GM20431 (cell line): Measurements from ENCODE around the gene PISD.
"Not testable (repeated sequence)": the region's sequence is repeated elsewhere in the genome, so short reads cannot be mapped to it uniquely, and the experiment has no call there.

Experiments
- in situ Hi-C: fragments of 300-500 bp; cut with MseI, MboI; formaldehyde crosslinking; loops from one replicate; pipeline ENCODE4 v1.15.0; 2020; ENCODE audit warnings: low sequenced_read_pairs; ENCODE audit not compliant: unreplicated experiment

The PISD gene

DNA sequence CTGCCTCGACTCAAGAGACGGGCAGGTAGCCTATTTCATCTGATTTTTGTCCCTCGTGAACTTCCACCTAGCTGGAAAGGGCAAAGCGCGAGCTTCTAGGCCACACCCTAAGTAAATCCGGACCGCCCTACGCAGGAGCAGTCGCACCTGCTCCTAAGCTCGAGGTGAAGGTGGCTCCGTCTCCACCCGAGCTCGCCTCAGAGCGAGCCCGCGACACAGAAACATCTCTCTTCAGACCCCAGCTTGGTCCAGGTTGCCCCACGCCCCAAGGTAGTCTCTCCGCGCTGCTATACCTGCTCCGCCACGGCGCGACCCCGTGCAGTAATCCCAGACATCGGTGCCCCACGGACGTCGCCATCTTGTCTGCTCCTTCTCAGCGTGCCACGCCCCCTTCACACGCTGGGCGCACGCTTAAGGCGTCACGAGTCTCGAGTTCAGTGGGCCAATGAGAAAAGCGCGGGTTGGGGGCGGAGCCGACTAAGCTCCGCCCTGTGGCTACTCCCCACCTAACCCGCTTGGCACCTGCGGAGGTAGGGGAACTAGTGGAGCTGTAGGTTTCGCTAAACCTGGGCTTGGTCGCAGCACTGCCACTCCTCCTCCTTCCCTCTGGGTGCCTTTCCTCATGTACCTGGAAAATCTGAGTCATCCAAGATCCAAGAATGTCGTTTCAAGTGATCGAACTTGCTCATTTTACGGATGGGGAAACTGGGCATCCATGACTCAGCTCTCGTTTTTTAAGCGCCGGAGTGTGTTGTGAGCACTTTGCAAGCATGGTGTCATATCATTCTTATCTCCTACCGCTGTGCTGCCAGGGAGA, at the start of gene PISD:
PISD (minus strand) TSS at position 365 of the 817 bp plus-strand sequence; CDS start at position 358, 7 bp downstream.
- in situ Hi-C loops = loop anchor here (25.0 kb wide), 1 partner anchor 300 kb away; no protein-coding TSS in a partner anchor

DNA sequence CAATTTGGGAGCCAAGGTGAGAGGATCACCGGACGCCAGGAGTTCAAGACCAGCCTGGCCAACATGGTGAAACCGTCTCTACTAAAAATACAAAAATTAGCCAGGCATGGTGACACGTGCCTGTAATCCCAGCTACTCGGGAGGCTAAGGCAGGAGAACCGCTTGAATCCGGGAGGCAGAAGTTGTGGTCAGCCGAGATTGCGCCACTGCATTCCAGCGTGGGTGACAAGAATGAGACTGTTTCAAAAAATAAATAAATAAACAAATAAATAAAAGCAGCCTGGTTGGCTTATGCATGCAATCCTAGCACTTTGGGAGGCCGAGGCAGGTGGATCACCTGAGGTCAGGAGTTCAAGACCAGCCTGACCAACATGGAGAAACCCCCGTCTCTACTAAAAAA, 49.2 kb upstream of the PISD start:
- in situ Hi-C loops = not testable (repeated sequence)

DNA sequence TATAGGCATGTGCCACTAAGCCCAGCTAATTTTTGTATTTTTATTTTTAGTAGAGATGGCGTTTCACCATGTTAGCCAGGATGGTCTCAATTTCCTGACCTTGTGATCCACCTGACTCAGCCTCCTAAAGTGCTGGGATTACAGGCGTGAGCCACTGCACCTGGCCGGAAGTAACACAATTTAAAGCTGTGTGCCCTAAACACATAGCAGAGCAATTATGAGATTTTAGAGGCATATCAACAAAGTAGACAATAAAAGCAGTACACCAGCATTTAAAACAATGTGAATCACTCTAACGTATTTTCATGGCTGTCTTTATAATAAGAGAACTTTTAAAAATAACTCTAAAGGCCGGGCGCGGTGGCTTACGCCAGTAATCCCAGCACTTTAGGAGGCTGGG, 45.5 kb upstream of the PISD start:
- in situ Hi-C loops = no loop called here

DNA sequence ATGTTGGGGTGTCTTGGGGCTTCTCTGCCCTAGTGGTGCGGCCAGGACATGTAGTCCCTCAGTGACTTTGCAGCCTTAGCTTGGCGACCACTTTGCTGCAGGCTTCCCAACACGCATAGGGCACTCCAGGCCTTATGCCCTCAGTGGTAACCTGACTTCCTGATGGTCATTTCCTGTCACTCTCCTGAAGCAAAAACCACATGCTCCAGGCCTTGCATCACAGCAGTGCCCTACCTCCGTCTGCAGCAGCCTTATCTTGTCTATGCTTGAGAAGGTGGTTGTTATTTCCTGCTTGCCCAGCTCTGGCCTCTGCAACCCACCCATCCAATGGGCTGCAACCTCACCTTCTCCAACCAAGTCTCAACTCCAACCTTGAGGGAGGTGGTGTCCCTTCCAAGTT, 33.4 kb upstream of the PISD start:
- in situ Hi-C loops = no loop called here

DNA sequence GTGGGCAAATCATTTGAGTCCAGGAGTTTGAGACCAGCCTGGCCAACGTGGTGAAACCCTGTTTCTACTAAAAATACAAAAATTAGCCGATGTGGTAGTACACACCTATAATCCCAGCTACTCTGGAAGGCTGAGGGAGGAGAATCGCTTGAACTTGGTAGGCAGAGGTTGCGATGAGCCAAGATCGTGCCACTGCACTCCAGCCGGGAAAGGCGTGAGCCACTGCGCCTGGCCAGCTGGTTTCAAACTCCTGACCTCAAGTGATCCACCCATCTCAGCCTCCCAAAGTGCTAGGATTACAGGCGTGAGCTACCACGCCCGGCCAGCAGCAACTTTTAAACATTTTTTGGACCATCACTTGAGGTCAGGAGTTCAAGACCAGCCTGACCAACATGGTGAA, 32.0 kb upstream of the PISD start:
- in situ Hi-C loops = not testable (repeated sequence)

DNA sequence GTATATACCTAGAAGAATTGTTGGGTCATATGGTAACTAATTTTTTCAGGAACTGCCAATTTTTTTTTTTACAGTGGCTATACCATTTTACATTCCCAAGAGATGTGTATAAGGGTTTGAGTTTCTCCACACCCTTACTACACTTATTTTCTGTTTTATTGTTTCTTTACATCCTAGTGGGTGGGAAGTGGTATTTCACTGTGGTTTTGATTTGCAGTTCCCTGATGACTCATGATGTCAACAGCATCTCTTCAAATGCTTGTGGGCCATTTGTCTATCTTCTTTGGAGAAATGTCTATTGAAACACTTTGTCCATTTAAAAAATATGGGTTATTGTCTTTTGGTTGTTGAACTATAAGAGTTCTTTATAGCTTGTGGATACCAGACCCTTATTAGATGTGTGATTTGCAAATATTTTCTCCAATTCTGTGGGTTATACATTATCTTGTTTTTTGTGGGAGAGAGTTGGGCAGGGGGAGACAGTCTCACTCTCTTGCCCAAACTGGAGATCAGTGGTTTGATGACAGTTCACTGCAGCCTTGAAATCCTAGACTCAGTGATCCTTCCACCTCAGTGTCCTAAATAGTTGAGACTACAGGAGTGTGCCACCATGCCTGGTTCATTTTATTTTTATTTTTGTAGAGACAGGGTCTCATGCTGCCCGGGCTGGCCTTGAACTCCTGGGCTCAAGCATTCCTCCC, 30.3 kb upstream of the PISD start:
- in situ Hi-C loops = no loop called here

DNA sequence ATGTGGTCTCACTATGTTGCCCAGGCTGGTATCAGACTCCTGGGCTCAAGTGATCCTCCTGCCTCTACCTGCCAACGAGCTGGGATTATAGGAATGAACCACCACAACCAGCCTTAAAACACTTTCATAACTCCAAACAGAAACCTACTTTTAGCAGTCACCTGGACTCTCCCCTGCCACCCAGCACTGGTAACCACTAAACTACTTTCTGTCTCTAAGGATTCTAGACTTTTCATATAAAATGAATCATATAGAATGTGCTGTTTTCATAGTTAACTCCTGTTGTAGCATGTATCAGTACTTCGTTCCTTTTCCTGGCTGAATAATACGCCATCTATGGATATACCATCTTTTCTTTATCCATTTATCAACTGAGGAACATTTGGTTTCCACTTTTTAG, 29.4 kb upstream of the PISD start:
- in situ Hi-C loops = no loop called here

DNA sequence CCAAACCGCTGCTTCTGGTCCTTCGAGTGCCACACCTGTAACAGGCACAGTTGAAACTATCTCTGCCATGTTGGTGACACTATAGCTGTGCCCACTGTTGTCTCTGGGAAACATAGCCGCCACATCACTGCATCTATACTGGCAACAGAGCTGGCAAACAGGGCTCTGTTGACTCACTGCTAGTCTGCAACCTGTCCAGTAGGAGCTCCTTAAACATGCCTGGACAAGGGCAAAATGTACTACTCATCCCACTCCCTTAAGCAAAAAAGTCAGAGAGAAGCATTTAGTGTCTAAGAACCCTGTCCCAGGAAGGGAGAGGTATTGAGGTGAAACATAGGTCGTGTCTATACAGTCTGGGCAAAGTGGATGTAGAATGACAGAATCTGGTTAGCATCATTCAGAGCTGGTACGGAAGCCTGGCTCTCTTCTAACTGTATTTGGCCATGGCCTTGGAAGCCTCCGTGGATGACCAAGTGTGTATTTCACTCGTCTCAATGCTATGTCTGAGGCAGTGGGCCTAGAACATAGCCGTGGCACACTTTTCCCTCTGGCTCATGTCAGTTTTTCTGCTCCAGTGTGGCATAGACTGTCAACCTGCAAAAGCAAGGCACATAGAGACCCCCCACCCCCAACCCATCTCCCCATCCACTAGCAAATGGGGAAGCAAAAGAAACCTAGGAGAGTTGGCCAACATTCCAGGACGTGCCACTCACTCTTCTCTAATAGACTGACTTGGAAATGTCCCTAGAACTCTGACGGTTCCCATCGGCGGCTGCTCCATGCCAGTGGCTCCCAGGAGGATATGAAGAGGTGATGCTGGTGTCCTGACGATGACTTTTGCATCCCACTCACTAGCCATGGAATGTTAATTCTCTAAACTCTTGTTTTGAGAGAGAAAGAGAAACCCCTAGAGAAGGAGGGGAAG, 21.4 kb upstream of the PISD start:
- in situ Hi-C loops = no loop called here

DNA sequence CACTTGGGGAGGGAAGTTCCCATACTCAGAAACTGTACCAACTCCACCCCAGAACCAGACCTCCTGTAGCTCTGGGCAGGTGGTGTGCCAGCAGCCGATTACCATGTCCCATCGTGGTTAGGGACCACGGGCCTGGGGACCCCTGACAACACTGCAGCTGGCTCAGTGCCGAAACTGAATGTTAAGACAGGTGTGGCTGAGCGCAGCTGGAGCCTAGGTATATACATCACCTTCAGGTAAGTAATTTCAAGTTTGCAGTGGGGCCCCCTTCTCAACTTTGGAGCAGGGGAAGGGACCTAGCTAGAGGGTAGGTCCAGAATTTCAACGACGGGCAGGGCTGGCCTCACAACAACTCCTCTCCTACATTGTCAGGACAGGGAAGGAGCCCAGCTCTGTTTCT, 20.7 kb upstream of the PISD start:
- in situ Hi-C loops = no loop called here

DNA sequence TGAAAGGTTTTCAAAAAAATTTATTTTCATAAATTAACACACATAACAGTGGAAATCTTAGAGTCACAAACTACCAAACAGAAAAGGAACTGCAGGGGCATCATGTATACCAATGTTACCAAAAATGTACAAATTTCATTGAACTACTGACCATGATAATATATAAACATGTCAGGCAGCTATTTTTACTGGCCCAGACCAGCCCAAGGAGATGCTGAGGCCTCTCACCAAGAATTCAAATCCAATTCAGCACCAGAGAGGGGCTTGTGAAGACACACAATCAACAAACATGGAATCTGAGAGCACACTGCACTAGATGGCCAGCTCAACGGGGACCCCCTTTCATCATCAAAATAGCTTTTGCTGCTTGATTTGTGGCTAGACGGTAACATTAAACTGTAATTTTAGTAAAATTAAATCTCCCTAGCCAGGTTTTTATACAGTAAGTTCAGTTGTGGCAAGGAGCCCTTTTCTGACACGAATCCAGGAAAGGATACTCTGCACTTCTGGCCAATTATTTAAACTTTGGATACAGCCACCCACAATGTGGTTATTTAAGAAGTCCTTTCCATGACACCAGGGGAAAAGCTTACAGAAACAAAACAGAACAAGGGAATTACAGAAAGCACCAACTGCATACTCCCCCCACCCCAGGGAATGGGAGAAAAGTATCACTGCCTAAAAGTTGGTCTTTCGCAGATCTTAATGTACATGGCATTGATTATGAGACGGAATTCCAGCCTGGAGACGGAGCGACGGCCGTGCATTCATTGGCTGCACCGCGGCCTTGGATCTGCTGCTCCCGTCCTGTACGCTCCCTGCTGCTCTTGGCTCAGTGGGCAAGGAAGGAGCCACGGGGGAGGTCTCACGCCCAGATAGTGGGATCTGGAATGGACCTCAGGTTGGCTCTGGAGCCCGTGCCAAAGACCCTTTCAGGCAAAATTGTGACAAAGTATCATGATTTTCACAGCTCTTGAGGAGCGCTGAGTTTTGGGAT, 19.6 kb upstream of the PISD start:
- in situ Hi-C loops = no loop called here

DNA sequence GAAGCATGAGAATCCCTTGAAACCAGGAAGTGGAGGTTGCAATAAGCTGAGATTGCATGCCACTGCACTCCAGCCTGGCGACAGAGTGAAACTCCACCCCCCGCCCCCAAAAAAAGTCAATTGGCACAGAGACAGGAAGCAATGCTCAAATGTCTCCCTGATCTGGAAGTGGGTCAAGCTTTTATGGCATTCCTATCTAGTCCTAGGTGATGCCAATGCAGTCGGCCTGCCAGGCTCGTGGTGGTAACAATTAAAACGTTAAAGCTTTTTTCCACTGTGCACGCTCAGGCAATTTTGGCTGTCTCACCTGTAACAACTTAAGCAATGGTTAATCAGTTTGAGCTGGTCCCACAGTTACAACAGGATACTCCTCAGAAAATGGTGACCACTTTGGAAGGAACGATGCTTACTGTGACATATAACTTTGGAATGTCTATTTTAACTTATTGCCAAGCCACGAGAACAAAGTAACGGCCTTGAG, 18.9 kb upstream of the PISD start:
- in situ Hi-C loops = no loop called here

DNA sequence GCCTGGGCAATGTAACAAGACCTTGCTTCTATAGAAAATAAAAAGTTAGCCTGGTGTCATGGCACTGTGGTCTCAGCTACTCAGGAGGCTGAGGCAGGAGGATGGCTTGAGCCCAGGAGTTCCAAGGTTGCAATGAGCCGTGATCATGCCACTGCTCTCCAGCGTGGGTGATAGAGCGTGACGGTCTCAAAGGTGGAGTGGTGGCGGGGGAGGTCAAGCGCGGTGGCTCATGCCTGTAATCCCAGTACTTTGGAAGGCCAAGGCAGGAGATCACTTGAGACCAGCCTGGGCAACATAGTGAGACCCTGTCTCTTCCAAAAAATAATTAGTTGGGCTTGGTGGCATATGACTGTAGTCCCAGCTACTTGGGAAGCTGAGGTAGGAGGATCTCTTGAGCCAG, 16.7 kb upstream of the PISD start:
- in situ Hi-C loops = no loop called here

DNA sequence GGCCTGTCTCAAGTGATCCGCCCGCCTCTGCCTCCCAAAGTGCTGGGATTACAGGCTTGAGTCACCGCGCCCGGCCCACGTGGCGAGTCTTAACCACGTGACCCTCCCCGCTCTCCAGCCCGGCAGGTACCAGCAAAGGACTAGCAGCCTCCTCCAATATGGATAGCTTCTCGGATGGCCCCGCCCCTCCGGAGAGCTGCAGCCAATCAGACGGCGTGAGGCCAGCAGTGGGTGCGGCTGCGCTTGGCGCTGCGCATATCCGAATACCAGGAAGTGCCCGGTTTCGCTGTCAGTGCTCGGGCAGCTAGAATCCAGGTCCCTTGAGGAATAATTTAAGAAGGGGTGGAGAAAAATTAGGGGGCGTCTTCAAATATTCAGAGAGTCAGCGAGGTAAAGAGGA, 14.7 kb upstream of the PISD start:
- in situ Hi-C loops = no loop called here

DNA sequence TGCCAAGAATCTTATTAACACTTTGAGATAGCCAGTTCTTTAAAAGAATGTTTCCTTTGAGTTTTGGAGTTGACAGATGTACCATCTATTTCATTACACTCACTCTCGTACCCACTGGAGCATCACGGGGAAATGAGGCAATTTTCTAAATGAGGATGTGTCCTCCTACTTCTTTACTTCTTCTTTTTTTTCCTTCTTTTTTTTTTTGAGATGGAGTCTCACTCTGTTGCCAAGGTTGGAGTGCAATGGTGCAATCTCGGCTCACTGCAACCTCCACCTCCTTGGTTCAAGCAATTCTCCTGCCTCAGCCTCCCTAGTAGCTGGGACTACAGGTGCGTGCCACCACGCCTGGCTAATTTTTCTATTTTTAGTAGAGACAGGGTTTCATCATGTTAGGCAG, 12.2 kb upstream of the PISD start:
- in situ Hi-C loops = loop anchor here (25.0 kb wide), 1 partner anchor 288 kb away; no protein-coding TSS in a partner anchor

DNA sequence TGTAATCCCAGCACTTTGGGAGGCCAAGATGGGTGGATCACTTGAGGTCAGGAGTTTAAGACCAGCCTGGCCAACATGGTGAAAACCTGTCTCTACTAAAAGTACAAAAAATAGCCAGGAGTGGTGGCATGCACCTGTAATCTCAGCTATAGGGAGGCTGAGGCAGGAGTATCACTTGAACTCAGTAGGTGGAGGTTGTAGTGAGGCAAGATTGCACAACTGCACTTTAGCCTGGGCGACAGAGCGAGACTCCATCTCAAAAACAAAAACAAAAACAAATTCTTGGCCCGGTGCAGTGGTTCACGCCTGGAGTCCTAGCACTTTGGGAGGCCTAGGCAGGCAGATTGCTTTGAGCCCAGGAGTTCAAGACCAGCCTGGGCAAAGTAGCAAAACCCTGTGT, 6.8 kb upstream of the PISD start:
- in situ Hi-C loops = loop anchor here (25.0 kb wide), 1 partner anchor 293 kb away; no protein-coding TSS in a partner anchor

DNA sequence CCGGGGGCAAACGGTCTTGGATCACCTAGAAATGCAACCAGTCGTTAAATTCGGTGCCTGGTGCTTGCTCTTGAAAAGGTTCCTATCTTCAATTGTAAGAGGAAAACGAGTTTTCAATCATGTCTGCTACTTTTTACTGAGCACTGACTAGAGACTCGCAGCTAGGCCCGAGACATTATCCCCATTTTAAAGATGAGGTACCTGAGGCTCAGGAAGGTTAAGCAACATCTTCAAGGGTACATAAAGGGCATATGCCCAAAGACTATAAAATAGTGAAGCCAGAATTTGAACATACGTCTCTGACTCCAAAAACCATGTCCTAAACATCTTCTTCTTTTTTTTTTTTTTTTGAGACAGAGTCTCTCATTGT, 638 bp upstream of the PISD start:
- in situ Hi-C loops = loop anchor here (25.0 kb wide), 1 partner anchor 300 kb away; no protein-coding TSS in a partner anchor

DNA sequence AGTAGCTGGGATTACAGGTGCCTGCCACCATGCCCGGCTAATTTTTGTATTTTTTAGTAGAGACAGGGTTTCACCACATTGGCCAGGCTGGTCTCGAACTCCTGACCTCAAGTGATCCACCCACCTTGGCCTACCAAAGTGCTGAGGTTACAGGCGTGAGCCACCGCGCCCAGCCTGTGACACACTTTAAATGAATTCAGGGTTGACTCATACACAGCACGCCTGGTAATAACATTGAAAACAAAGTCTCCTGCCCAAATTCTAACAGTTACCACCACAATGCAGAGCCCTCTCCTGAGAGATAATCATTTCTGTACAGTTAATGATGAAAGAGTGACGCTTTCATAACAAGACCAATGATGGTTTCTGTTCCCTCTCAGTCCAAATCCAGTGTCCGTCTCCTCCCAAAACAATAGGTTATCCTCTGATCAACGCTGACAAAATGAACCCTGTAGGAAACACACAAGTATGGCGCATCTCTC, 1.1 kb downstream of the PISD start:
- in situ Hi-C loops = loop anchor here (25.0 kb wide), 1 partner anchor 301 kb away; no protein-coding TSS in a partner anchor

DNA sequence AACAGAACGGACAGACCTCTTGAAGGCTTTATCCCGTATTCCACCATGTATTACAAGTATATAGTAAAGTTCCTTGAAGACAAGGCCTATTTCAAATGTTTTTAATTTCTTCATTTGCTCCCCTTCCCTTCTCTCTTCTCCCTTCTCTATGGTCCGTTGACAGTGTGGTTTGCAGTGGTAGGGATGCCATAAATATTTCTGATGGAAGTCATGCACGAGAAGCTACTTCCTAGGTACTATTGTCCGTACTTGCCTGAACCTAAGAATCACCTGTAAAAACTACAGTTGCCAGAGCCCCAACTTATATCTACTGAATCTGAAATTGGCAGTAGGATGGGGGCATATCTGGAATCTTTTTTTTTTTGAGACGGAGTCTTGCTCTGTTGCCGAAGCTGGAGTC, 2.8 kb downstream of the PISD start:
- in situ Hi-C loops = loop anchor here (25.0 kb wide), 1 partner anchor 303 kb away; no protein-coding TSS in a partner anchor

DNA sequence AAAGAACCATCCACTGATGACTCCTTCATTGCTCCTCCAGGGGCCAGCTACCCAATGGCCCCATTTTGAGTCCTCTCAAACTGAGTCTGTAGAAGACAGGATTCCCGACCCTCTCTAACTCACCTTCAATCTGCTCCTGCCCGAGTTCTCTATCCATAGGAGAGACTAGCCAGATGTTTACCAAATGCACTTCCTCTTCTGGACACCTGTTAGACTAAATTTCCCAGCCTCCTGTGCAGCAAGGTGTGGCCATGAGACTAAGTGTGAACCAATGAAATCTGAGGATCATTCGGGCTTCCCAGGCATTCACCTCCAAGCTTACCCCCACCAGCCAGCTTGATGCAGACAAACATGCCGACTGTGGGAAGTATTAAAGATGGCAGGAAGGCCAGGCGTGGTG, 7.6 kb downstream of the PISD start:
- in situ Hi-C loops = loop anchor here (25.0 kb wide), 1 partner anchor 308 kb away; no protein-coding TSS in a partner anchor
